Tibial nerve (tissue), 3 donors: ENCODE measurements around the gene TCF12.
"Not testable (repeated sequence)": the region's sequence is repeated elsewhere in the genome, so short reads cannot be mapped to it uniquely, and the experiment has no call there.

ENCODE experiments used
- CTCF ChIP-seq, 5 experiments: fragments of 200-600 bp in 3 of 5; fragments of 450-650 bp in 2 of 5; sonication (generic) in 3 of 5; IDR thresholded peaks; one replicate each; pipeline ENCODE4 v1.5.1; 2016 to 2019; ENCODE audit warnings: antibody characterized with exemption in 5 of 5, mild to moderate bottlenecking in 3 of 5, moderate library complexity in 2 of 5
- POLR2A ChIP-seq, 2 donors: fragments of 450-650 bp; IDR thresholded peaks; one replicate each; pipeline ENCODE4 v1.6.1; 2017; ENCODE audit warnings: antibody characterized with exemption in 2 of 2, mild to moderate bottlenecking in 2 of 2, moderate library complexity in 2 of 2

DNA sequence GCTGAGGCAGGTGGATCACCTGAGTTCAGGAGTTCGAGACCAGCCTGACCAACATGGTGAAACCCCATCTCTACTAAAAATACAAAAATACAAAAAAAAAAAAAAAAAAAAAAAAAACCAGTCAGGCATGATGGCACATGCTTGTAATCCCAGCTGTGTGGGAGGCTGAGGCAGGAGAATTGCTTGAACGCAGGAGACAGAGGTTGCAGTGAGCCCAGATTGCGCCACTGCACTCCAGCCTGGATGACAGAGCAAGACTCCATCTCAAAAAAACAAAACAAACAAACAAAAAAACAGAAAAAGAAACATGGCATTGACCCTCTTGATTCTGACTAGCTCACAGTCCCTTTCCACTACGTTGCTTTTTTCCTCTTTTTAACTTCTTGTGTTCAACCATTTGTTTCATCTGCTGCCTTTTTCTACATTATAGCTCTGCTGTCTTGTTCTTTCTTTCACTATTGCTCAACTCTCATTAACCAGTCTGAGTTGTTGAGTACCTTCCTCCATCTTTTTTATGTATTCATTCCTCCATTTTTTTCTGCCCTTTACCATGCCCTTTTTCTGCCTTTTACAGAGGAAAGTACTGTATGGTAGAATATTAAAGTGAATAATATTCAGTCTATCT, 179.6 kb downstream of the TCF12 start:
- not testable (repeated sequence) for TF ChIP-seq POLR2A, CTCF (IDR thresholded peaks at IDR 0.05)
